Nephron (organoid): ENCODE measurements around the gene STAC2.

ENCODE experiments used
- H3K27ac Mint-ChIP-seq, 3 experiments: 2 replicates each; pipeline ENCODE4 v1.8.0; 2020; ENCODE audit warnings: mixed read lengths in 3 of 3, mild to moderate bottlenecking in 2 of 3, moderate library complexity in 1 of 3
- H3K27me3 Mint-ChIP-seq: 2 replicates; pipeline ENCODE4 v1.8.0; 2021; ENCODE audit warnings: low read depth, mild to moderate bottlenecking, moderate library complexity, mixed read lengths
- H3K36me3 Mint-ChIP-seq: 2 replicates; pipeline ENCODE4 v1.8.0; 2020; ENCODE audit warnings: low read depth, mixed read lengths
- H3K4me1 Mint-ChIP-seq: 2 replicates; pipeline ENCODE4 v1.8.0; 2020; ENCODE audit warnings: mixed read lengths
- H3K4me3 Mint-ChIP-seq, 3 experiments: 2 replicates each; pipeline ENCODE4 v1.8.0; 2020; ENCODE audit warnings: mild to moderate bottlenecking in 3 of 3, mixed read lengths in 3 of 3, moderate library complexity in 2 of 3
- H3K9me3 Mint-ChIP-seq: 2 replicates; pipeline ENCODE4 v1.8.0; 2020; ENCODE audit warnings: mixed read lengths
- CTCF ChIP-seq, 3 experiments: fragments of 200-600 bp; sonication (generic); IDR thresholded peaks; one replicate each; pipeline ENCODE4 v1.5.0; 2021; ENCODE audit warnings: antibody characterized with exemption in 3 of 3; ENCODE audit not compliant: unreplicated experiment in 3 of 3

STAC2 gene

GRCh38 chr17:39193346-39193745 is 32.4 kb downstream of the STAC2 start:
- TF ChIP-seq CTCF (IDR thresholded peaks at IDR 0.05; ENCODE audit: unreplicated experiment in 3 of 3): no peak
- peaks cover 15% of the 10 kb centered on the region for H3K36me3 Mint-ChIP-seq
- no peaks in the 10 kb centered on the region for H3K9me3 Mint-ChIP-seq
- no peaks in the 10 kb centered on the region for H3K27me3 Mint-ChIP-seq
- no peak overlapping the region for H3K27ac Mint-ChIP-seq
- peaks cover 37% of the 10 kb centered on the region for H3K4me1 Mint-ChIP-seq
- H3K4me3 Mint-ChIP-seq: peak overlapping the region in 2 of 3 experiments; percentile 89 to 91

GRCh38 chr17:39192901-39193300 is 32.8 kb downstream of the STAC2 start:
- peaks cover 15% of the 10 kb centered on the region for H3K36me3 Mint-ChIP-seq
- peak overlapping the region in 2 of 3 experiments; percentile 5 to 14 for H3K27ac Mint-ChIP-seq
- no peaks in the 10 kb centered on the region for H3K27me3 Mint-ChIP-seq
- no peak for TF ChIP-seq CTCF (IDR thresholded peaks at IDR 0.05; ENCODE audit: unreplicated experiment in 3 of 3)
- H3K9me3 Mint-ChIP-seq: no peaks in the 10 kb centered on the region
- H3K4me1 Mint-ChIP-seq: peaks cover 37% of the 10 kb centered on the region
- peak overlapping the region in 2 of 3 experiments; percentile 77 to 81 for H3K4me3 Mint-ChIP-seq

GRCh38 chr17:39191750-39192510 is 33.8 kb downstream of the STAC2 start:
- H3K27ac Mint-ChIP-seq: peak overlapping the region in 2 of 3 experiments; percentile 28 to 40
- H3K9me3 Mint-ChIP-seq: no peaks in the 10 kb centered on the region
- no peaks in the 10 kb centered on the region for H3K27me3 Mint-ChIP-seq
- H3K4me3 Mint-ChIP-seq: peak overlapping the region in 2 of 3 experiments; percentile 77 to 81
- peaks cover 15% of the 10 kb centered on the region for H3K36me3 Mint-ChIP-seq
- no peak for TF ChIP-seq CTCF (IDR thresholded peaks at IDR 0.05; ENCODE audit: unreplicated experiment in 3 of 3)
- peaks cover 37% of the 10 kb centered on the region for H3K4me1 Mint-ChIP-seq

- no peaks in the 10 kb centered on the region for H3K9me3 Mint-ChIP-seq
- no peaks in the 10 kb centered on the region for H3K27me3 Mint-ChIP-seq
- no peak overlapping the region for H3K27ac Mint-ChIP-seq
- peaks cover 11% of the 10 kb centered on the region for H3K4me1 Mint-ChIP-seq
- H3K36me3 Mint-ChIP-seq: peaks cover 21% of the 10 kb centered on the region
- TF ChIP-seq CTCF (IDR thresholded peaks at IDR 0.05; ENCODE audit: unreplicated experiment in 3 of 3): no peak
- H3K4me3 Mint-ChIP-seq: no peak overlapping the region
Observed at GRCh38 chr17:39187152-39187830, 38.5 kb downstream of the STAC2 start.

GRCh38 chr17:39186481-39187002 is 39.2 kb downstream of the STAC2 start:
- no peaks in the 10 kb centered on the region for H3K27me3 Mint-ChIP-seq
- H3K27ac Mint-ChIP-seq: no peak overlapping the region
- H3K4me3 Mint-ChIP-seq: no peak overlapping the region
- peaks cover 20% of the 10 kb centered on the region for H3K36me3 Mint-ChIP-seq
- H3K9me3 Mint-ChIP-seq: no peaks in the 10 kb centered on the region
- peaks cover 3% of the 10 kb centered on the region for H3K4me1 Mint-ChIP-seq
- TF ChIP-seq CTCF (IDR thresholded peaks at IDR 0.05; ENCODE audit: unreplicated experiment in 3 of 3): no peak
